Measurements from ENCODE around the gene B3GALNT2.

Gene B3GALNT2

DNA sequence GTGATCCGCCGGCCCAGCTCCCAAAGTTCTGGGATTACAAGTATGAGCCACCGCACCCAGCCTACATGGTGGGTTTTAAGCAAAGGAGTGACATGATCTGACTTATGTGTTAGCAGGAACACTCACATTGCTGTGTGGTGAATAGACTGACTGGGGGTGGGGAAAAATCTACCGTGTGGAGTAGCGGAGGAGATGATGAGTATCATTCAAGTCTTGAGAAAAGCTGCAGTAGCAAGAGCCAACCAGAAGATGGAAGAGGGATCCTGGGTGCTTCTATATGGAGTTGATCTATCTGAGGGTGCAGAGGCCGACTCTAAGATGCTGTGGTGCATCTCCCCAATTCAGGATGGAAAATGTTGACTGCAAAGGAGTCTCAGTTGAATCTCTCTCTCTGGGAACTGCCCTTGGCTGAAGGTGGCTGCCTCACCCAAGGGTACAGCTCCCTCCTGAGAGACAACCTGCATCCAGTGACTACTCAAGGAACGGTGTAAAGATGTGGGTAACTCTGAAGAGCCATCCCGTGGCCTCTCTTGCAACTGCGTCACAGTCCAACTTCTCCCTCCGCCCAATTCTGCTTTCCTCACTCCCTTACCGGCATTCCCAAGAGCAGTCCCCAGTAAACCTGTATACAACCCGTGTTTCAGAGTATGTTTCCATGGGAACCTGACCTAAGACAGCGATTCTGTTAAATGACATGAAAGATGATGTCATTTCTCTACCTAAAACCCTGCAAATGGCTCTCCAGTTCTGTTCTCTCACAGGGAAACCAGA lies 7.4 kb upstream of the B3GALNT2 start (continued):
- TF ChIP-seq, protein P1, sequence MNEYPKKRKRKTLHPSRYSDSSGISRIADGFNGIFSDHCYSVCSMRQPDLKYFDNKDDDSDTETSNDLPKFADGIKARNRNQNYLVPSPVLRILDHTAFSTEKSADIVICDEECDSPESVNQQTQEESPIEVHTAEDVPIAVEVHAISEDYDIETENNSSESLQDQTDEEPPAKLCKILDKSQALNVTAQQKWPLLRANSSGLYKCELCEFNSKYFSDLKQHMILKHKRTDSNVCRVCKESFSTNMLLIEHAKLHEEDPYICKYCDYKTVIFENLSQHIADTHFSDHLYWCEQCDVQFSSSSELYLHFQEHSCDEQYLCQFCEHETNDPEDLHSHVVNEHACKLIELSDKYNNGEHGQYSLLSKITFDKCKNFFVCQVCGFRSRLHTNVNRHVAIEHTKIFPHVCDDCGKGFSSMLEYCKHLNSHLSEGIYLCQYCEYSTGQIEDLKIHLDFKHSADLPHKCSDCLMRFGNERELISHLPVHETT (tag by site-specific recombination; IDR thresholded peaks at IDR 0.05): no peak
- TF ChIP-seq, protein P2, sequence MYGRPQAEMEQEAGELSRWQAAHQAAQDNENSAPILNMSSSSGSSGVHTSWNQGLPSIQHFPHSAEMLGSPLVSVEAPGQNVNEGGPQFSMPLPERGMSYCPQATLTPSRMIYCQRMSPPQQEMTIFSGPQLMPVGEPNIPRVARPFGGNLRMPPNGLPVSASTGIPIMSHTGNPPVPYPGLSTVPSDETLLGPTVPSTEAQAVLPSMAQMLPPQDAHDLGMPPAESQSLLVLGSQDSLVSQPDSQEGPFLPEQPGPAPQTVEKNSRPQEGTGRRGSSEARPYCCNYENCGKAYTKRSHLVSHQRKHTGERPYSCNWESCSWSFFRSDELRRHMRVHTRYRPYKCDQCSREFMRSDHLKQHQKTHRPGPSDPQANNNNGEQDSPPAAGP (tag by site-specific recombination; IDR thresholded peaks at IDR 0.05): no peak
- TF ChIP-seq FEZF1 (tag by site-specific recombination; IDR thresholded peaks at IDR 0.05): no peak
- TF ChIP-seq, protein P3, sequence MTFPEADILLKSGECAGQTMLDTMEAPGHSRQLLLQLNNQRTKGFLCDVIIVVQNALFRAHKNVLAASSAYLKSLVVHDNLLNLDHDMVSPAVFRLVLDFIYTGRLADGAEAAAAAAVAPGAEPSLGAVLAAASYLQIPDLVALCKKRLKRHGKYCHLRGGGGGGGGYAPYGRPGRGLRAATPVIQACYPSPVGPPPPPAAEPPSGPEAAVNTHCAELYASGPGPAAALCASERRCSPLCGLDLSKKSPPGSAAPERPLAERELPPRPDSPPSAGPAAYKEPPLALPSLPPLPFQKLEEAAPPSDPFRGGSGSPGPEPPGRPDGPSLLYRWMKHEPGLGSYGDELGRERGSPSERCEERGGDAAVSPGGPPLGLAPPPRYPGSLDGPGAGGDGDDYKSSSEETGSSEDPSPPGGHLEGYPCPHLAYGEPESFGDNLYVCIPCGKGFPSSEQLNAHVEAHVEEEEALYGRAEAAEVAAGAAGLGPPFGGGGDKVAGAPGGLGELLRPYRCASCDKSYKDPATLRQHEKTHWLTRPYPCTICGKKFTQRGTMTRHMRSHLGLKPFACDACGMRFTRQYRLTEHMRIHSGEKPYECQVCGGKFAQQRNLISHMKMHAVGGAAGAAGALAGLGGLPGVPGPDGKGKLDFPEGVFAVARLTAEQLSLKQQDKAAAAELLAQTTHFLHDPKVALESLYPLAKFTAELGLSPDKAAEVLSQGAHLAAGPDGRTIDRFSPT (tag by site-specific recombination; IDR thresholded peaks at IDR 0.05): no peak
- TF ChIP-seq ZNF610 (tag by site-specific recombination; IDR thresholded peaks at IDR 0.05; ENCODE audit: borderline replicate concordance): no peak
- TF ChIP-seq ZNF214 (tag by site-specific recombination; IDR thresholded peaks at IDR 0.05; ENCODE audit: borderline replicate concordance): no peak
- no peak for TF ChIP-seq ZNF266 (tag by site-specific recombination; IDR thresholded peaks at IDR 0.05; ENCODE audit: low read depth)
- TF ChIP-seq ZNF792 (tag by site-specific recombination; IDR thresholded peaks at IDR 0.05): peak; percentile 90
- TF ChIP-seq, protein P4, sequence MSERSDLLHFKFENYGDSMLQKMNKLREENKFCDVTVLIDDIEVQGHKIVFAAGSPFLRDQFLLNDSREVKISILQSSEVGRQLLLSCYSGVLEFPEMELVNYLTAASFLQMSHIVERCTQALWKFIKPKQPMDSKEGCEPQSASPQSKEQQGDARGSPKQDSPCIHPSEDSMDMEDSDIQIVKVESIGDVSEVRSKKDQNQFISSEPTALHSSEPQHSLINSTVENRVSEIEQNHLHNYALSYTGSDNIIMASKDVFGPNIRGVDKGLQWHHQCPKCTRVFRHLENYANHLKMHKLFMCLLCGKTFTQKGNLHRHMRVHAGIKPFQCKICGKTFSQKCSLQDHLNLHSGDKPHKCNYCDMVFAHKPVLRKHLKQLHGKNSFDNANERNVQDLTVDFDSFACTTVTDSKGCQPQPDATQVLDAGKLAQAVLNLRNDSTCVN (tag by site-specific recombination; optimal IDR thresholded peaks at IDR 0.05): no peak
- 0 out of 2 replicates have a peak, but pooled peaks have one; percentile 16 for TF ChIP-seq ZNF660 (tag by site-specific recombination; IDR thresholded peaks at IDR 0.05)
- TF ChIP-seq ZNF571 (tag by site-specific recombination; IDR thresholded peaks at IDR 0.05): no peak
- no peak for TF ChIP-seq ZNF549 (tag by site-specific recombination; IDR thresholded peaks at IDR 0.05)
- no peak for TF ChIP-seq ZNF175 (tag by site-specific recombination; IDR thresholded peaks at IDR 0.05)
- no peak for TF ChIP-seq ZNF274 (IDR thresholded peaks at IDR 0.05; ENCODE audit: low read length)
- no peak for TF ChIP-seq ZNF274 (tag by site-specific recombination; IDR thresholded peaks at IDR 0.05; ENCODE audit: borderline replicate concordance)
- no peak for TF ChIP-seq ZNF292 (tag by site-specific recombination; IDR thresholded peaks at IDR 0.05; ENCODE audit: borderline replicate concordance, low read depth)
- TF ChIP-seq ZNF350 (tag by site-specific recombination; IDR thresholded peaks at IDR 0.05): no peak
- TF ChIP-seq ZNF433 (tag by site-specific recombination; IDR thresholded peaks at IDR 0.05; ENCODE audit: low read depth): no peak
- TF ChIP-seq ZFP3 (tag by site-specific recombination; IDR thresholded peaks at IDR 0.05; ENCODE audit: low read depth): no peak
- TF ChIP-seq, protein P5, sequence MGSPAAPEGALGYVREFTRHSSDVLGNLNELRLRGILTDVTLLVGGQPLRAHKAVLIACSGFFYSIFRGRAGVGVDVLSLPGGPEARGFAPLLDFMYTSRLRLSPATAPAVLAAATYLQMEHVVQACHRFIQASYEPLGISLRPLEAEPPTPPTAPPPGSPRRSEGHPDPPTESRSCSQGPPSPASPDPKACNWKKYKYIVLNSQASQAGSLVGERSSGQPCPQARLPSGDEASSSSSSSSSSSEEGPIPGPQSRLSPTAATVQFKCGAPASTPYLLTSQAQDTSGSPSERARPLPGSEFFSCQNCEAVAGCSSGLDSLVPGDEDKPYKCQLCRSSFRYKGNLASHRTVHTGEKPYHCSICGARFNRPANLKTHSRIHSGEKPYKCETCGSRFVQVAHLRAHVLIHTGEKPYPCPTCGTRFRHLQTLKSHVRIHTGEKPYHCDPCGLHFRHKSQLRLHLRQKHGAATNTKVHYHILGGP (tag by site-specific recombination; IDR thresholded peaks at IDR 0.05): no peak
- no peak for TF ChIP-seq ZNF48 (tag by site-specific recombination; IDR thresholded peaks at IDR 0.05)
- TF ChIP-seq ZEB2 (tag by site-specific recombination; IDR thresholded peaks at IDR 0.05): no peak
- no peak for TF ChIP-seq ZNF561 (tag by site-specific recombination; IDR thresholded peaks at IDR 0.05; ENCODE audit: borderline replicate concordance)
- no peak for TF ChIP-seq ZNF76 (tag by site-specific recombination; IDR thresholded peaks at IDR 0.05; ENCODE audit: borderline replicate concordance, low read depth)
- no peak for TF ChIP-seq ZNF677 (tag by site-specific recombination; IDR thresholded peaks at IDR 0.05)
- no peak for TF ChIP-seq SALL2 (tag by site-specific recombination; IDR thresholded peaks at IDR 0.05; ENCODE audit: borderline replicate concordance)
- no peak for TF ChIP-seq REPIN1 (tag by site-specific recombination; IDR thresholded peaks at IDR 0.05; ENCODE audit: low read depth)
- TF ChIP-seq, protein P6, sequence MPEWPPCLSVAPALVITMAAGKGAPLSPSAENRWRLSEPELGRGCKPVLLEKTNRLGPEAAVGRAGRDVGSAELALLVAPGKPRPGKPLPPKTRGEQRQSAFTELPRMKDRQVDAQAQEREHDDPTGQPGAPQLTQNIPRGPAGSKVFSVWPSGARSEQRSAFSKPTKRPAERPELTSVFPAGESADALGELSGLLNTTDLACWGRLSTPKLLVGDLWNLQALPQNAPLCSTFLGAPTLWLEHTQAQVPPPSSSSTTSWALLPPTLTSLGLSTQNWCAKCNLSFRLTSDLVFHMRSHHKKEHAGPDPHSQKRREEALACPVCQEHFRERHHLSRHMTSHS (tag by site-specific recombination; IDR thresholded peaks at IDR 0.05): no peak
- TF ChIP-seq ZNF19 (tag by site-specific recombination; IDR thresholded peaks at IDR 0.05; ENCODE audit: low read depth): no peak
- TF ChIP-seq ZNF211 (tag by site-specific recombination; IDR thresholded peaks at IDR 0.05; ENCODE audit: low read depth): no peak
- no peak for TF ChIP-seq KLF10 (tag by site-specific recombination; IDR thresholded peaks at IDR 0.05)
- no peak for TF ChIP-seq ZNF155 (tag by site-specific recombination; IDR thresholded peaks at IDR 0.05)
